ENCODE results near the gene PCOLCE2. TPM values are rescaled to one million over a fixed set of nuclear protein-coding genes. Genes with fewer than 3 reads are reported as not detected.

Gene PCOLCE2
- polyA plus RNA-seq, 1 donor (not counting 4 experiments of a cell fraction or from before 2014, with no cell fraction given): 2.4 TPM

GRCh38 chr3:142889212-142890014, 530 bp upstream of the PCOLCE2 start:
- no peaks in the 10 kb centered on the region for H4K20me1 ChIP-seq (ENCODE audit: control insufficient read depth, extremely low read depth, insufficient read depth, low read length)
- DNase-seq (ENCODE audit: low read depth, low spot score) (no peak), FAIRE-seq (no peak)
- H3K79me2 ChIP-seq (ENCODE audit: control insufficient read depth, insufficient read depth, low read length): no peaks in the 10 kb centered on the region
- no peaks in the 10 kb centered on the region for H3K36me3 ChIP-seq (ENCODE audit: control insufficient read depth in 2 of 2, extremely low read depth in 1 of 2, insufficient read depth in 2 of 2, low read length in 2 of 2)
- peaks cover 6% of the 10 kb centered on the region for H3K27me3 ChIP-seq (ENCODE audit: control insufficient read depth, extremely low read depth, insufficient read depth, low read length)
- H3K9me3 ChIP-seq (ENCODE audit: control insufficient read depth, low read depth, low read length): no peaks in the 10 kb centered on the region
- no peaks in the 10 kb centered on the region for H3K9me1 ChIP-seq (ENCODE audit: control insufficient read depth, extremely low read depth, insufficient read depth, low read length)
- peak overlapping the region; percentile 44 to 69 (median 63) for H3K4me3 ChIP-seq (ENCODE audit: control insufficient read depth in 2 of 3, extremely low read depth in 1 of 3, insufficient read depth in 2 of 3, low read depth in 1 of 3, low read length in 3 of 3)
- dilution Hi-C loops (cut with MboI; ENCODE audit: extremely low pct_ligation_motif_present, low sequenced_read_pairs): no loop called here
- TF ChIP-seq, protein P1, sequence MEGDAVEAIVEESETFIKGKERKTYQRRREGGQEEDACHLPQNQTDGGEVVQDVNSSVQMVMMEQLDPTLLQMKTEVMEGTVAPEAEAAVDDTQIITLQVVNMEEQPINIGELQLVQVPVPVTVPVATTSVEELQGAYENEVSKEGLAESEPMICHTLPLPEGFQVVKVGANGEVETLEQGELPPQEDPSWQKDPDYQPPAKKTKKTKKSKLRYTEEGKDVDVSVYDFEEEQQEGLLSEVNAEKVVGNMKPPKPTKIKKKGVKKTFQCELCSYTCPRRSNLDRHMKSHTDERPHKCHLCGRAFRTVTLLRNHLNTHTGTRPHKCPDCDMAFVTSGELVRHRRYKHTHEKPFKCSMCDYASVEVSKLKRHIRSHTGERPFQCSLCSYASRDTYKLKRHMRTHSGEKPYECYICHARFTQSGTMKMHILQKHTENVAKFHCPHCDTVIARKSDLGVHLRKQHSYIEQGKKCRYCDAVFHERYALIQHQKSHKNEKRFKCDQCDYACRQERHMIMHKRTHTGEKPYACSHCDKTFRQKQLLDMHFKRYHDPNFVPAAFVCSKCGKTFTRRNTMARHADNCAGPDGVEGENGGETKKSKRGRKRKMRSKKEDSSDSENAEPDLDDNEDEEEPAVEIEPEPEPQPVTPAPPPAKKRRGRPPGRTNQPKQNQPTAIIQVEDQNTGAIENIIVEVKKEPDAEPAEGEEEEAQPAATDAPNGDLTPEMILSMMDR (optimal IDR thresholded peaks at IDR 0.05 in 1 of 3, IDR thresholded peaks at IDR 0.05 in 1 of 3, conservative IDR thresholded peaks at IDR 0.05 in 1 of 3; ENCODE audit: extremely low read depth in 1 of 3, insufficient read depth in 2 of 3, low read length in 3 of 3): no peak
- TF ChIP-seq EZH2 (IDR thresholded peaks at IDR 0.05; ENCODE audit: low read length): no peak
- H3K27ac ChIP-seq (ENCODE audit: control insufficient read depth, insufficient read depth, low read length): no peak overlapping the region
- peak overlapping the region; percentile 57 for H3K9ac ChIP-seq (ENCODE audit: control insufficient read depth, extremely low read depth, insufficient read depth, low read length)
- peaks cover 11% of the 10 kb centered on the region for H3K4me1 ChIP-seq (ENCODE audit: control insufficient read depth, extremely low read depth, insufficient read depth, low read length)
- H3K4me2 ChIP-seq (ENCODE audit: control insufficient read depth, extremely low read depth, insufficient read depth, low read depth, low read length): peak overlapping the region; percentile 85
- peak overlapping the region; percentile 75 for H2AFZ ChIP-seq (ENCODE audit: control insufficient read depth, low read length)

GRCh38 chr3:142888099-142888480, 793 bp downstream of the PCOLCE2 start:
- DNase-seq (ENCODE audit: low read depth, low spot score) (no peak), FAIRE-seq (no peak)
- Histone ChIP-seq H3K9me1 (ENCODE audit: control insufficient read depth, extremely low read depth, insufficient read depth, low read length) (no peaks in the 10 kb centered on the region), H3K9me3 (ENCODE audit: control insufficient read depth, low read depth, low read length) (no peaks in the 10 kb centered on the region), H2AFZ (ENCODE audit: control insufficient read depth, low read length) (peak overlapping the region; percentile 75), H4K20me1 (ENCODE audit: control insufficient read depth, extremely low read depth, insufficient read depth, low read length) (no peaks in the 10 kb centered on the region), H3K9ac (ENCODE audit: control insufficient read depth, extremely low read depth, insufficient read depth, low read length) (peak overlapping the region; percentile 57), H3K27ac (ENCODE audit: control insufficient read depth, insufficient read depth, low read length) (no peak overlapping the region), H3K4me3 (ENCODE audit: control insufficient read depth in 2 of 3, extremely low read depth in 1 of 3, insufficient read depth in 2 of 3, low read depth in 1 of 3, low read length in 3 of 3) (peak overlapping the region; percentile 44 to 69 (median 63)), H3K36me3 (ENCODE audit: control insufficient read depth in 2 of 2, extremely low read depth in 1 of 2, insufficient read depth in 2 of 2, low read length in 2 of 2) (no peaks in the 10 kb centered on the region), H3K4me1 (ENCODE audit: control insufficient read depth, extremely low read depth, insufficient read depth, low read length) (peaks cover 11% of the 10 kb centered on the region), H3K79me2 (ENCODE audit: control insufficient read depth, insufficient read depth, low read length) (no peaks in the 10 kb centered on the region), H3K4me2 (ENCODE audit: control insufficient read depth, extremely low read depth, insufficient read depth, low read depth, low read length) (peak overlapping the region; percentile 85), H3K27me3 (ENCODE audit: control insufficient read depth, extremely low read depth, insufficient read depth, low read length) (peaks cover 6% of the 10 kb centered on the region)
- TF ChIP-seq, protein P1 (optimal IDR thresholded peaks at IDR 0.05 in 1 of 3, IDR thresholded peaks at IDR 0.05 in 1 of 3, conservative IDR thresholded peaks at IDR 0.05 in 1 of 3; ENCODE audit: extremely low read depth in 1 of 3, insufficient read depth in 2 of 3, low read length in 3 of 3): no peak
- no peak for TF ChIP-seq EZH2 (IDR thresholded peaks at IDR 0.05; ENCODE audit: low read length)
- dilution Hi-C loops (cut with MboI; ENCODE audit: extremely low pct_ligation_motif_present, low sequenced_read_pairs): no loop called here
